Keratinocyte (primary cell): ENCODE data around the gene NVL. TPM values are rescaled to one million over a fixed set of nuclear protein-coding genes. Genes with fewer than 3 reads are reported as not detected.
"Not testable (repeated sequence)": the region's sequence is repeated elsewhere in the genome, so short reads cannot be mapped to it uniquely, and the experiment has no call there.

Experiments used
- DNase-seq: peaks from one replicate; pipeline ENCODE4 v3.0.0-alpha.2; 2011; ENCODE audit warnings: low read depth, missing footprints, low spot score
- FAIRE-seq: peaks from 2 replicates; lab custom pipeline; 2011; peaks lifted over from hg19 to GRCh38; lab: Jason Lieb, UNC
- H2AFZ ChIP-seq: 2 replicates; pipeline ENCODE4 v1.6.0; 2012; ENCODE audit warnings: low read length, control low read depth, inconsistent platforms; ENCODE audit not compliant: control insufficient read depth
- H3K27ac ChIP-seq: 2 replicates; pipeline ENCODE4 v1.5.1; 2011; ENCODE audit warnings: low read length; ENCODE audit not compliant: control insufficient read depth, insufficient read depth
- H3K27me3 ChIP-seq: 3 replicates; pipeline ENCODE4 v1.6.0; 2011; ENCODE audit warnings: low read length; ENCODE audit not compliant: control insufficient read depth, insufficient read depth; ENCODE audit errors: extremely low read depth
- H3K36me3 ChIP-seq, 2 experiments: 2 replicates in 1 of 2; 3 replicates in 1 of 2; pipeline ENCODE4 v1.5.1; 2011; ENCODE audit warnings: low read length in 2 of 2, mild to moderate bottlenecking in 1 of 2; ENCODE audit not compliant: control insufficient read depth in 2 of 2, insufficient read depth in 2 of 2; ENCODE audit errors: extremely low read depth in 1 of 2
- H3K4me1 ChIP-seq: 3 replicates; pipeline ENCODE4 v1.5.1; 2011; ENCODE audit warnings: low read length; ENCODE audit not compliant: control insufficient read depth, insufficient read depth; ENCODE audit errors: extremely low read depth
- H3K4me2 ChIP-seq: 3 replicates; pipeline ENCODE4 v1.6.0; 2011; ENCODE audit warnings: low read depth, low read length; ENCODE audit not compliant: control insufficient read depth, insufficient read depth; ENCODE audit errors: extremely low read depth
- H3K4me3 ChIP-seq, 3 experiments: fragments of 200-600 bp in 1 of 3; sonication (generic) in 1 of 3; 2 replicates in 2 of 3; 3 replicates in 1 of 3; pipeline ENCODE4 v1.5.1; 2011 to 2016; ENCODE audit warnings: low read length in 3 of 3, mild to moderate bottlenecking in 3 of 3, control low read depth in 2 of 3, inconsistent platforms in 1 of 3, low read depth in 1 of 3, mixed read lengths in 1 of 3, mixed run types in 1 of 3, moderate library complexity in 1 of 3; ENCODE audit not compliant: control insufficient read depth in 2 of 3, insufficient read depth in 2 of 3; ENCODE audit errors: extremely low read depth in 1 of 3
- H3K79me2 ChIP-seq: 2 replicates; pipeline ENCODE4 v1.6.0; 2012; ENCODE audit warnings: low read length; ENCODE audit not compliant: control insufficient read depth, insufficient read depth
- H3K9ac ChIP-seq: 3 replicates; pipeline ENCODE4 v1.6.0; 2011; ENCODE audit warnings: low read length; ENCODE audit not compliant: control insufficient read depth, insufficient read depth; ENCODE audit errors: extremely low read depth
- H3K9me1 ChIP-seq: 3 replicates; pipeline ENCODE4 v1.6.0; 2011; ENCODE audit warnings: low read length; ENCODE audit not compliant: control insufficient read depth, insufficient read depth; ENCODE audit errors: extremely low read depth
- H3K9me3 ChIP-seq: 2 replicates; pipeline ENCODE4 v1.5.1; 2012; ENCODE audit warnings: low read depth, low read length; ENCODE audit not compliant: control insufficient read depth
- H4K20me1 ChIP-seq: 3 replicates; pipeline ENCODE4 v1.6.0; 2011; ENCODE audit warnings: low read length; ENCODE audit not compliant: control insufficient read depth, insufficient read depth; ENCODE audit errors: extremely low read depth
- EZH2 ChIP-seq: IDR thresholded peaks from one replicate; pipeline ENCODE4 v1.6.1; 2012; ENCODE audit warnings: inconsistent platforms, mild to moderate bottlenecking, low read length, moderate library complexity
- dilution Hi-C: fragments of 300-500 bp; cut with MboI; formaldehyde crosslinking; loops from one replicate; pipeline ENCODE4 v1.7.0; 2020; ENCODE audit warnings: low sequenced_read_pairs; ENCODE audit not compliant: extremely low pct_ligation_motif_present
- polyA plus RNA-seq, 5 experiments: library from polyadenylated mRNA; depleted of rRNA in 3 of 5; stranded (reverse) in 3 of 5; stranded (forward) in 1 of 5; unstranded in 1 of 5; fragments of >200 nt; gene quantifications; 1 replicate in 1 of 5; 2 replicates in 3 of 5; 3 replicates in 1 of 5; pipeline versions ENCODE4 v1.2.1 to v1.2.3, GENCODE V29; 2011 to 2012; ENCODE audit warnings: missing spikeins in 2 of 5, low read depth in 1 of 5, low replicate concordance in 1 of 5
- TF ChIP-seq, protein P1 (sequence below), 3 experiments: IDR thresholded peaks in 1 of 3; conservative IDR thresholded peaks in 1 of 3; optimal IDR thresholded peaks in 1 of 3; 2 replicates in 2 of 3; 3 replicates in 1 of 3; pipeline versions ENCODE3 to v1.5.1; 2011; ENCODE audit warnings: low read length in 3 of 3, mild to moderate bottlenecking in 3 of 3, moderate library complexity in 2 of 3, control low read depth in 1 of 3, inconsistent platforms in 1 of 3; ENCODE audit not compliant: insufficient read depth in 2 of 3; ENCODE audit errors: extremely low read depth in 1 of 3

Gene NVL
- polyA plus RNA-seq, 1 donor (not counting 4 experiments of a cell fraction or from before 2014, with no cell fraction given), result 24.9 TPM

DNA sequence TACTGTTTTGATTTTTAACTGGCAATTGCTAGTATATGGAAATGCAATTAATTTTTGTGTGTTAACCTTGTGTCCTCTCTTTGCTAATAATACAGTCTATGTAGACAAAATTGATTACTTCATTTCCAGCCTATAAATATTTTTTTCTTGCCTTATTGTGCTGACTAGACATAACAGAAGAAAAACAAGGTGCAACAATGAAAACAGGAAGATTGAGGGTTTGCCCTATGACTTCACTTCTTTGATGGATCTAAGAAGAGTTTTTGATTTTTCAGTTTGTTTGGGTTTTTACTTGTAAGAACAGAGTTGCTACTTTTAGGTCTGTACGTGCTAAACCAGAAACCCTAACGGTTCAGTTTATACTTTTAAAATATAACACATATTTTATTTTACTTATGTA, 18.2 kb upstream of the NVL start:
- H3K4me3 ChIP-seq, result no peak overlapping the region

DNA sequence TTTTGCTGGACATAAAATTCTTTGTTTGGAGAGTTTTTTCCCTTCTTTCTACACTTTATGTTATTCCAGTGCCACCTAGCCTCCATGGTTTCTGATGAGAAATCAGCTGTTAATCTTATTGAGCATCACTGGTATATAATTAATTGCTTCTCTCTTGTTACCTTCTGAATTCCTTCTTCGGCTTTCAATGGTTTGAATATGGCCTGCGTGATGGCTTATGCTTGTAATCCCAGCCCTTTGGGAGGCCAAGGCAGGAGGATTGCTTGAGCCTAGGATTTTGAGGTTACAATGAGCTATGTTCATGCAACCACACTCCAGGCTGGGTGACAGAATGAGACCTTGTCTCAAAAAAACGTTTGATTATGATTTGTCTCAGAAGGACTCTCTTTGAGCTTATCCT, 13.7 kb upstream of the NVL start:
- Histone ChIP-seq H3K4me2 (no peak overlapping the region), H3K79me2 (no peaks in the 10 kb centered on the region), H3K27ac (no peak overlapping the region), H3K4me3 (no peak overlapping the region), H3K9me3 (no peaks in the 10 kb centered on the region), H2AFZ (no peak overlapping the region), H3K27me3 (peaks cover 4% of the 10 kb centered on the region), H4K20me1 (no peaks in the 10 kb centered on the region), H3K36me3 (no peaks in the 10 kb centered on the region), H3K9ac (no peak overlapping the region), H3K4me1 (peaks cover 3% of the 10 kb centered on the region), H3K9me1 (no peaks in the 10 kb centered on the region)
- no peak for FAIRE-seq
- DNase-seq, result no peak
- TF ChIP-seq, protein P1, sequence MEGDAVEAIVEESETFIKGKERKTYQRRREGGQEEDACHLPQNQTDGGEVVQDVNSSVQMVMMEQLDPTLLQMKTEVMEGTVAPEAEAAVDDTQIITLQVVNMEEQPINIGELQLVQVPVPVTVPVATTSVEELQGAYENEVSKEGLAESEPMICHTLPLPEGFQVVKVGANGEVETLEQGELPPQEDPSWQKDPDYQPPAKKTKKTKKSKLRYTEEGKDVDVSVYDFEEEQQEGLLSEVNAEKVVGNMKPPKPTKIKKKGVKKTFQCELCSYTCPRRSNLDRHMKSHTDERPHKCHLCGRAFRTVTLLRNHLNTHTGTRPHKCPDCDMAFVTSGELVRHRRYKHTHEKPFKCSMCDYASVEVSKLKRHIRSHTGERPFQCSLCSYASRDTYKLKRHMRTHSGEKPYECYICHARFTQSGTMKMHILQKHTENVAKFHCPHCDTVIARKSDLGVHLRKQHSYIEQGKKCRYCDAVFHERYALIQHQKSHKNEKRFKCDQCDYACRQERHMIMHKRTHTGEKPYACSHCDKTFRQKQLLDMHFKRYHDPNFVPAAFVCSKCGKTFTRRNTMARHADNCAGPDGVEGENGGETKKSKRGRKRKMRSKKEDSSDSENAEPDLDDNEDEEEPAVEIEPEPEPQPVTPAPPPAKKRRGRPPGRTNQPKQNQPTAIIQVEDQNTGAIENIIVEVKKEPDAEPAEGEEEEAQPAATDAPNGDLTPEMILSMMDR (optimal IDR thresholded peaks at IDR 0.05 in 1 of 3, IDR thresholded peaks at IDR 0.05 in 1 of 3, conservative IDR thresholded peaks at IDR 0.05 in 1 of 3; ENCODE audit: extremely low read depth in 1 of 3, insufficient read depth in 2 of 3, low read length in 3 of 3), result no peak
- TF ChIP-seq EZH2, result no peak
- dilution Hi-C loops, result no loop called here

More for the DNA sequence above, 18.2 kb upstream of the NVL start:
- FAIRE-seq (no peak), DNase-seq (no peak)
- no peak for TF ChIP-seq EZH2
- TF ChIP-seq, protein P1 (optimal IDR thresholded peaks at IDR 0.05 in 1 of 3, IDR thresholded peaks at IDR 0.05 in 1 of 3, conservative IDR thresholded peaks at IDR 0.05 in 1 of 3; ENCODE audit: extremely low read depth in 1 of 3, insufficient read depth in 2 of 3, low read length in 3 of 3), result no peak
- no peaks in the 10 kb centered on the region for H4K20me1 ChIP-seq
- H3K9ac ChIP-seq, result no peak overlapping the region
- H3K9me1 ChIP-seq, result no peaks in the 10 kb centered on the region
- no peaks in the 10 kb centered on the region for H3K79me2 ChIP-seq
- H3K27me3 ChIP-seq, result no peaks in the 10 kb centered on the region
- dilution Hi-C loops, result no loop called here
- H2AFZ ChIP-seq, result no peak overlapping the region
- H3K4me1 ChIP-seq, result no peaks in the 10 kb centered on the region
- no peak overlapping the region for H3K4me2 ChIP-seq
- H3K9me3 ChIP-seq, result no peaks in the 10 kb centered on the region
- no peaks in the 10 kb centered on the region for H3K36me3 ChIP-seq
- H3K27ac ChIP-seq, result no peak overlapping the region

DNA sequence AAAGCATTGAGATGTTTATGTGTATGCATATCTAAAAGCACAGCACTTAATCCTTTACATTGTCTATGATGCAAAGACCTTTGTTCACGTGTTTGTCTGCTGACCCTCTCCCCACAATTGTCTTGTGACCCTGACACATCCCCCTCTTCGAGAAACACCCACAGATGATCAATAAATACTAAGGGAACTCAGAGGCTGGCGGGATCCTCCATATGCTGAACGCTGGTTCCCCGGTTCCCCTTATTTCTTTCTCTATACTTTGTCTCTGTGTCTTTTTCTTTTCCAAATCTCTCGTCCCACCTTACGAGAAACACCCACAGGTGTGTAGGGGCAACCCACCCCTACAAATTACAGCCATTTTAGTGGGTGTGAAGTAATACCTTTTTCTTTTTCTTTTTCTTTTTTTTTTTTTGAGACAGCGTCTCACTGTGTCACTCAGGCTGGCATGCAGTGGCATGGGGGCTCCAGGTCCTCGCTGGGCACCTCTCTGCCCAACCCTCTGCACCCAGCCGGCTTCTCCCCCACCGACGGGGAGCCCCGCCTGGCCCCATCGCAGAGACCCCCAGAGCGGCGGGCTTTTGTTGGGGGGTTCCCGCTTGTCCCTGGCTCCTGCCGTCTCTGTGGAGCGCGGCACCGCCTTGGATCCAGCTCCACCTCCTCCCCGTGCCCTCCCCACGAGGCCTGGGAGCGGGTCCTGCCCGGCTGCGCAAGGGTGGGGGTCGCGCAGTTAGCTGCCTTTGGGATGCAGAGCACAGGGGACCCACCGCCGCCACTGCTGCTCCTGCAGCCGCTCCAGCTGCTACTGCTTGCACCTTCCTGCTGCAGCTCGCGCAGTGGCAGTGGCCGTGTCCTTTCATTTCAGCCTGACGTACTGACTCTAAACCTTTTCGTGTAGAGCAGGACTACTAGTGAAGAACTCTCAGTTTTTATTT, 10.7 kb upstream of the NVL start:
- H3K27me3 ChIP-seq, FAIRE-seq, H3K36me3 ChIP-seq, H3K4me1 ChIP-seq, DNase-seq, dilution Hi-C loops, H3K9me1 ChIP-seq, H3K27ac ChIP-seq, H3K9me3 ChIP-seq, H3K79me2 ChIP-seq, H4K20me1 ChIP-seq: not testable (repeated sequence)
- Histone ChIP-seq H3K4me2 (peak overlapping the region; percentile 85), H2AFZ (peak overlapping the region; percentile 82), H3K4me3 (peak overlapping the region; percentile 36 to 59 (median 57)), H3K9ac (peak overlapping the region; percentile 22)
